Measurements from ENCODE around the gene HOXB7.

Gene HOXB7

DNA sequence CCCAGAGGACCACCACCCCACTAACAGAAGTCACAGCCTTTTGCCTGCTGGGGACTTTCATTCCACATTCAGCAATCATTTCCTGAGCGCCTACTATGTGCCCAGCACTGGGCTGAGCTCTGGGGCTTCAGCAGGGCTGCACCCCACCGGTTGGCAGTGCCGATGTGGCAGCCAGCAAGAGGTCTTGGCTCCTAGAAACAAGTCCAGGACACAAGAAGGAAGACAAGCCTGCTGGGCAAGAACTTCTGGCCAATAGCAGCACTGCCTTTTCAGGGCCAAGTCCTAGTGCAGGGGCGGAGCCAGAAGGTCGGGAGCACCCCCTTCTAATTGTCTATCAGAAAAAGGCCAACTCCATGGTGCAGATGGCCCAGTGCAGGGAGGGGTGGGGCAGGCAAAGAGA is 28.3 kb upstream of the HOXB7 start:
- no peak for TF ChIP-seq CTBP1 (IDR thresholded peaks at IDR 0.05; ENCODE audit: borderline replicate concordance)
- no peak for TF ChIP-seq FOXA1 (IDR thresholded peaks at IDR 0.05)
- no peak for TF ChIP-seq HDGF (IDR thresholded peaks at IDR 0.05; ENCODE audit: borderline replicate concordance)
- no peak for TF ChIP-seq ZNF384 (IDR thresholded peaks at IDR 0.05)
- TF ChIP-seq SP1 (IDR thresholded peaks at IDR 0.05), result no peak
- TF ChIP-seq FOXM1 (IDR thresholded peaks at IDR 0.05; ENCODE audit: borderline replicate concordance), result no peak
- no peak for TF ChIP-seq SUZ12 (IDR thresholded peaks at IDR 0.05)
- no peak for TF ChIP-seq LEF1 (IDR thresholded peaks at IDR 0.05; ENCODE audit: borderline replicate concordance)
- TF ChIP-seq ARNT (IDR thresholded peaks at IDR 0.05), result no peak
- no peak for TF ChIP-seq NFRKB (IDR thresholded peaks at IDR 0.05)
- no peak for TF ChIP-seq L3MBTL2 (conservative IDR thresholded peaks at IDR 0.05)
- TF ChIP-seq FOXK2 (IDR thresholded peaks at IDR 0.05), result no peak
- no peak for TF ChIP-seq ELF4 (IDR thresholded peaks at IDR 0.05)
- TF ChIP-seq BHLHE40 (IDR thresholded peaks at IDR 0.05; ENCODE audit: borderline replicate concordance), result no peak
- TF ChIP-seq, protein P1, sequence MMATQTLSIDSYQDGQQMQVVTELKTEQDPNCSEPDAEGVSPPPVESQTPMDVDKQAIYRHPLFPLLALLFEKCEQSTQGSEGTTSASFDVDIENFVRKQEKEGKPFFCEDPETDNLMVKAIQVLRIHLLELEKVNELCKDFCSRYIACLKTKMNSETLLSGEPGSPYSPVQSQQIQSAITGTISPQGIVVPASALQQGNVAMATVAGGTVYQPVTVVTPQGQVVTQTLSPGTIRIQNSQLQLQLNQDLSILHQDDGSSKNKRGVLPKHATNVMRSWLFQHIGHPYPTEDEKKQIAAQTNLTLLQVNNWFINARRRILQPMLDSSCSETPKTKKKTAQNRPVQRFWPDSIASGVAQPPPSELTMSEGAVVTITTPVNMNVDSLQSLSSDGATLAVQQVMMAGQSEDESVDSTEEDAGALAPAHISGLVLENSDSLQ (IDR thresholded peaks at IDR 0.05), result no peak
- TF ChIP-seq TARDBP (IDR thresholded peaks at IDR 0.05), result no peak
- POLR2A ChIA-PET, result interaction anchor here (2.3 kb wide), 1 partner anchor 13 kb away, joined by 17 read pairs; the partner anchor contains the start of gene HOXB9
- CTCF ChIA-PET, result no interaction called here
- no peak for DNase-seq (ENCODE audit: extremely low spot score)

DNA sequence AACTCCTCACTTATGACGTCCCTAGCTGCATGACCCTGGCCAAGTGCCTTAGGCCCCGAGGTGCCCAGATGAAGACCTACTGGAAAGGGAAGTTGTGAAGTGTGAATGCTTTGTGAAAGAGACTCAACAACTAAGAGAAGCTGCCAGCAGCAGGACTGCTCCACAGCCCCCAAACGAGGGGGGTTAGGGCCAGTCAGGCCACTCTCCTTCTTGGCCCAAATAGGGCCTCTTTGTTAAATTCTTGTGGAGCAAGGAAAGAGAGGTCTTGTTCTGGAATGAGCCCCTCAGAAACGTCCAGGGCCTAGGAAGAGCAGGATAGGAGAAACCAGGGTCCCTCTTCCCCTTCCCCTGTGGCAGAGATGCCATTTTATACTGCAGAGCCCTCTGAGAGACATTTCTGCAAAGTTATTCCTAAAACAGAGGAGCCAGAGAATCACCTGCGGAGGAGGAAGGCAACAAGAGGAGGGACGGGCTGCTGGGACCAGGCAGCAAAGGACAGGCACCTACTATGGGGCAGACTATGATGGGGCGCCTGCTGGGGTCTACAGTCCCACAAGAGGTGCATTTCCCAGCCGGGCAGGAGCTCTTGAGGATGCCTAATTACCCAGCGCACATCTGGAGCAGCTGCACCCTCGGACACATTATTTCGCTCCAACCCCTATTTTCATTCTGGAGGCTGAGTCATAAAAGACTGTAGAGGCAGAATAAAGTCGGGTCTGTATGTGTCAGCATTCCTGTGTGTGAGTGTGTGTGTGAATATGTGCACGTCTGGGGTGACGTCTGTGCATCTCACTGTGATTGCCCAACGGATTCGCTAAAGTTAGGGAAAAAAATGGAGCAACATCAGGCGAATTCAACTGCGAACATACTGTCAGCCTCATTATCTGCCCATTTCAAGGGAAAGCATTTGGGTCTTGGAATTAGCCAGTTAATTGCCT is 26.8 kb upstream of the HOXB7 start:
- DNase-seq (ENCODE audit: extremely low spot score), result no peak
- ChIA-PET POLR2A (interaction anchor here (0.7 to 1.9 kb wide), 3 partner anchors 8 to 22 kb away, joined by 3 to 23 read pairs (median 3); partner anchors contain the start of genes HOXB8 and HOXB9), CTCF (interaction anchor here (0.7 to 2.9 kb wide), 9 partner anchors 7 to 49 kb away, joined by 3 to 23 read pairs (median 6); partner anchors contain the start of gene HOXB9)
- TF ChIP-seq SP1 (IDR thresholded peaks at IDR 0.05) (no peak), CTBP1 (IDR thresholded peaks at IDR 0.05; ENCODE audit: borderline replicate concordance) (no peak), ZNF384 (IDR thresholded peaks at IDR 0.05) (no peak), ARNT (IDR thresholded peaks at IDR 0.05) (no peak), BHLHE40 (IDR thresholded peaks at IDR 0.05; ENCODE audit: borderline replicate concordance) (no peak), ELF4 (IDR thresholded peaks at IDR 0.05) (no peak), HDGF (IDR thresholded peaks at IDR 0.05; ENCODE audit: borderline replicate concordance) (no peak)
- TF ChIP-seq, protein P1 (IDR thresholded peaks at IDR 0.05), result no peak

DNA sequence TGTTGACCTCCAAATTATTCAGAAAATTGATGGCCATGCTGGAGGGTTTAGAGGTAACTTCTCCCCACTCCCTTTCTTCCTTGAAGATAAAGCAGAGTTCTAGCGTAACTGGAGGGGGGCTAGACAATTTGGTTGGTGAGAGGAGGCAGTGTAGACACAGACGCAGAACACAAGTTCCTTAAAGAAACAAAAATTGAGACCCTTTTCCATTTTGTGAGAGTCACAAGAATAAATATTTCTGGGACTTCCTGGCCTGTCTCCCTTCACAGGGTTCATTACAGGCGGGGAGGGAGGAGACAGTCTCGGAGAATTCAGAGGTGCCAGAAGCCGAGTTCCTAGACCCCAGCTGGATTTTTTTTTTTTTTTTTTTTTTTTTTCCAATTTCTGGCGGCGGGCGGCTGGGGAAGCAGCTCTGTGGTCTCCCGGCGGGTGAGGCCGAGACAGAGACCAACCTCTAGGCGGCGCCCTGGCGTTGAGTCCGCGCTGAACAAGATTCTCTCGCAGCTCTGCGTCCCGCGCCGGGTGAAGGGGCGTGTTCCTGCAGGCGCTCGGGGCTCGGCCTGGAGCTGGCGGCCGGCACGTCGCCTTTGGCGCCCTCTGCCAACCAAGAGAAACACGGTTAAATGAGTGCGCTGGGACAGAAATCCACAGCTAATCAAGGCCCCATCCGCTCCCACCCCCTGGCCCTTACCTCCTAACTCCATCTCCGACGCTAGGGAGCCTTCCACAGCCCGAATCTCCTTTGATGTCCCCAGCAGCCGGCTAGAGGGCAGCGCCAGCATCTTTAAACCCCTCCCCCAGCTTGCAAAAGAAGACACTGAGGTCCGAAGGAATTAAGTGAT is 25.6 kb upstream of the HOXB7 start:
- DNase-seq (ENCODE audit: extremely low spot score), result peak; percentile 78
- CTCF ChIA-PET, result interaction anchor here (0.5 to 2.9 kb wide), 15 partner anchors 8 to 303 kb away, joined by 3 to 23 read pairs (median 6); partner anchors contain the start of gene HOXB9
- POLR2A ChIA-PET, result interaction anchor here (1.3 to 1.9 kb wide), 3 partner anchors 10 to 21 kb away, joined by 3 to 23 read pairs (median 4); partner anchors contain the start of genes HOXB8 and HOXB9
- no peak for TF ChIP-seq FOXK2 (IDR thresholded peaks at IDR 0.05)
- peak; percentile 92 for TF ChIP-seq ZNF384 (IDR thresholded peaks at IDR 0.05)
- TF ChIP-seq NFRKB (IDR thresholded peaks at IDR 0.05), result no peak
- no peak for TF ChIP-seq HDGF (IDR thresholded peaks at IDR 0.05; ENCODE audit: borderline replicate concordance)
- no peak for TF ChIP-seq LEF1 (IDR thresholded peaks at IDR 0.05; ENCODE audit: borderline replicate concordance)
- no peak for TF ChIP-seq SUZ12 (IDR thresholded peaks at IDR 0.05)

DNA sequence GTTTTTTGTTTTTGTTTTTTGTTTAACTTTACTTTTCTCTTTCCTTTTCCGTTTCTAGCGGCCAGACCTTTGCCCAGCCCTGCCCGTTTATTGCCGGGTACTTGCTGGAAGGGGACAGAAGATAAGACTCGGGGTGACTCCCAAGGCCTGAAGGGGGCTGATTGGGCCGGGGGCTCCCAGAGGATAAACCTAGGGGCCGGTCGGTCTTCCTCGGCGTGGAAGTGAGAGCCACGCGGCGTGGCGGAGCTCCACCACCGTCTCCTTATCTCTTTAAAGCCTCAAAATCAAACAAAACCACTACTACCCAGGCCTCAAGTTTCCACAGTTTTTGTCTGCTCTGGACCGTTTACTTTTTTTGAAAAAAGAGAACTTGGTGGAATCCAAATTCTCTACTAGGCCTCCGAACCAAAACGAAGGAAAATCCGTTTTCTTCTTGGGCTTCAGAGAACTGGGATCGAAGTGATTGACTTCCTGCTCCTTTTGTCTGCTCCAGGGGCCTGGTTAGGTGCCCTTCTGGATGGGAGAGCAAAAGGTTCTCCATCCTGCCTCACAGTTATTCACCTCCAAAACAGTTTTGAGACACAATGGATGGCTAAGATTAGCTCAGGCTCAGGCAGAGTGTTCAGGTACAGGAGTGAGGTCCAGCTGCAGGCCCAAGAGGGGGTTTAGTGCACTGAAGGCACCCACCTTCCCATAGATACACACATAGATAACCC is 23.8 kb upstream of the HOXB7 start:
- POLR2A ChIA-PET, result no interaction called here
- no peak for DNase-seq (ENCODE audit: extremely low spot score)
- CTCF ChIA-PET, result no interaction called here
- no peak for TF ChIP-seq HDGF (IDR thresholded peaks at IDR 0.05; ENCODE audit: borderline replicate concordance)
- no peak for TF ChIP-seq CTBP1 (IDR thresholded peaks at IDR 0.05; ENCODE audit: borderline replicate concordance)
- no peak for TF ChIP-seq NFRKB (IDR thresholded peaks at IDR 0.05)
- no peak for TF ChIP-seq SUZ12 (IDR thresholded peaks at IDR 0.05)
- no peak for TF ChIP-seq TARDBP (IDR thresholded peaks at IDR 0.05)
- TF ChIP-seq FOXA1 (IDR thresholded peaks at IDR 0.05), result no peak
- TF ChIP-seq ARNT (IDR thresholded peaks at IDR 0.05), result no peak

DNA sequence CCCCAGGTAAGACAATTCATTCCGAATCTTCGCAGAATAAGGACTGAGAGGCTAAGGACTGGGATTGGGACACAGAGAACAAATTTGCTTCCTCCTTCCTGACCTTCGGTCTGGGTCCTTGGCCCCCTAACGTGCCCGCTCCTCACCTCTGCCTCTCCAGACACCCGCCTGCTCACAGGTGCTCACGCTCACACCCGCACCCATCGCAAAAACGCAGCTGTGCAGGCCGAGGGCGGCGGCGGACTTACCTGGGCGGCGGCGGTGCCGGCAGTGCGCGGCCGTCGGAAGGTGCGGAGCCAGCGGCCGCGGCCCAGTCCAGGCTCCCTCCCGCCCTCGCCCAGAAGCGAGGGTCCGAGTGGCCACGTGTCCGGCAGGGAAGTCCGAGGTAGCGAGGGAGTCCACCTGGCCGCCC is 22.5 kb upstream of the HOXB7 start:
- no peak for DNase-seq (ENCODE audit: extremely low spot score)
- no peak for TF ChIP-seq BHLHE40 (IDR thresholded peaks at IDR 0.05; ENCODE audit: borderline replicate concordance)
- no peak for TF ChIP-seq ARNT (IDR thresholded peaks at IDR 0.05)
- TF ChIP-seq FOXA1 (IDR thresholded peaks at IDR 0.05), result no peak
- no peak for TF ChIP-seq L3MBTL2 (conservative IDR thresholded peaks at IDR 0.05)
- no peak for TF ChIP-seq ZNF384 (IDR thresholded peaks at IDR 0.05)
- TF ChIP-seq TARDBP (IDR thresholded peaks at IDR 0.05), result no peak
- no peak for TF ChIP-seq ELF4 (IDR thresholded peaks at IDR 0.05)
- no peak for TF ChIP-seq FOXK2 (IDR thresholded peaks at IDR 0.05)
- no peak for TF ChIP-seq SUZ12 (IDR thresholded peaks at IDR 0.05)
- no peak for TF ChIP-seq SP1 (IDR thresholded peaks at IDR 0.05)
- CTCF ChIA-PET, result interaction anchor here (1.6 kb wide), 1 partner anchor 46 kb away, joined by 4 read pairs; no protein-coding TSS in a partner anchor
- POLR2A ChIA-PET, result interaction anchor here (1.3 to 1.4 kb wide), 2 partner anchors 12 kb away, joined by 6 to 7 read pairs; no protein-coding TSS in a partner anchor

Data from HEK293T (cell line).